Mesendoderm (in vitro differentiated cells): Measurements from ENCODE around the gene BIRC2.

Experiments
- DNase-seq: peaks from one replicate; pipeline ENCODE4 v3.0.0; 2013
- H2AK5ac ChIP-seq: 2 replicates; pipeline ENCODE4 v1.6.1; 2013; ENCODE audit warnings: low read length, inconsistent platforms
- H2BK120ac ChIP-seq: 2 replicates; pipeline ENCODE4 v1.6.1; 2013; ENCODE audit warnings: low read depth, mild to moderate bottlenecking, low read length, moderate library complexity, mixed read lengths
- H2BK15ac ChIP-seq: replicated peaks from 2 replicates; pipeline ENCODE4 v1.6.1; 2013; ENCODE audit warnings: low read depth, mild to moderate bottlenecking, moderate library complexity
- H2BK5ac ChIP-seq: 2 replicates; pipeline ENCODE4 v1.6.1; 2013; ENCODE audit warnings: low read length, inconsistent platforms
- H3K18ac ChIP-seq: 2 replicates; pipeline ENCODE4 v1.6.1; 2013; ENCODE audit warnings: mild to moderate bottlenecking, low read length, mixed read lengths
- H3K23ac ChIP-seq: one replicate; pipeline ENCODE4 v1.6.1; 2013; ENCODE audit warnings: low read length
- H3K27ac ChIP-seq: 2 replicates; pipeline ENCODE4 v1.5.1; 2013; ENCODE audit warnings: low read depth, mild to moderate bottlenecking, inconsistent platforms, low read length, moderate library complexity
- H3K27me3 ChIP-seq: 2 replicates; pipeline ENCODE4 v1.6.1; 2013; ENCODE audit warnings: low read length, control low read depth, mild to moderate bottlenecking, inconsistent platforms; ENCODE audit not compliant: insufficient read depth, poor library complexity
- H3K36me3 ChIP-seq: 2 replicates; pipeline ENCODE4 v1.6.1; 2013; ENCODE audit warnings: low read length, inconsistent platforms; ENCODE audit not compliant: control insufficient read depth, insufficient read depth
- H3K4ac ChIP-seq: one replicate; pipeline ENCODE4 v1.6.1; 2013; ENCODE audit warnings: low read depth, mild to moderate bottlenecking, low read length, moderate library complexity
- H3K4me1 ChIP-seq: 2 replicates; pipeline ENCODE4 v1.6.1; 2013; ENCODE audit warnings: low read depth, low read length, inconsistent platforms; ENCODE audit not compliant: control insufficient read depth
- H3K4me2 ChIP-seq: 2 replicates; pipeline ENCODE4 v1.6.1; 2013; ENCODE audit warnings: low read length
- H3K4me3 ChIP-seq: 2 replicates; pipeline ENCODE4 v1.5.1; 2013; ENCODE audit warnings: mild to moderate bottlenecking, low read length
- H3K56ac ChIP-seq: one replicate; pipeline ENCODE4 v1.6.1; 2013; ENCODE audit warnings: low read length
- H3K79me1 ChIP-seq: 2 replicates; pipeline ENCODE4 v1.6.1; 2013; ENCODE audit warnings: low read length, inconsistent platforms
- H3K79me2 ChIP-seq: 2 replicates; pipeline ENCODE4 v1.6.1; 2013; ENCODE audit warnings: mild to moderate bottlenecking, low read length; ENCODE audit not compliant: control insufficient read depth, insufficient read depth
- H3K9ac ChIP-seq: 2 replicates; pipeline ENCODE4 v1.6.1; 2013; ENCODE audit warnings: low read length, inconsistent platforms
- H4K5ac ChIP-seq: one replicate; pipeline ENCODE4 v1.6.1; 2013; ENCODE audit warnings: low read length
- H4K8ac ChIP-seq: one replicate; pipeline ENCODE4 v1.6.1; 2013; ENCODE audit warnings: low read depth, mild to moderate bottlenecking, control low read depth, low read length, moderate library complexity
- WGBS: extraction: QIAGEN DNeasy Blood & Tissue Kit; methylation state at CpG from one replicate; pipeline ENCODE4 v1.1.7; 2013; ENCODE audit warnings: low lambda C conversion rate, missing lambda C conversion rate; ENCODE audit not compliant: insufficient coverage; ENCODE audit errors: extremely low coverage; 5-methylcytosine and 5-hydroxymethylcytosine counted together

The BIRC2 gene

GRCh38 chr11:102399189-102399588 lies 52.2 kb downstream of the BIRC2 start:
- Histone ChIP-seq H4K5ac (no peak overlapping the region), H3K4me2 (no peak overlapping the region), H3K27ac (no peak overlapping the region), H3K79me1 (peaks cover 2% of the 10 kb centered on the region), H3K27me3 (no peaks in the 10 kb centered on the region), H3K56ac (no peak overlapping the region), H3K18ac (no peak overlapping the region), H3K79me2 (no peaks in the 10 kb centered on the region), H3K4me3 (no peak overlapping the region), H3K36me3 (peaks cover 2% of the 10 kb centered on the region), H2AK5ac (no peak overlapping the region), H3K4ac (no peak overlapping the region), H2BK5ac (no peak overlapping the region), H2BK15ac (no peak overlapping the region), H3K23ac (no peak overlapping the region), H3K4me1 (no peaks in the 10 kb centered on the region), H4K8ac (no peak overlapping the region), H3K9ac (no peak overlapping the region), H2BK120ac (no peak overlapping the region)
- no CpG with 5 or more reads among the region's 2 CpGs for WGBS
- DNase-seq = no peak

DNA sequence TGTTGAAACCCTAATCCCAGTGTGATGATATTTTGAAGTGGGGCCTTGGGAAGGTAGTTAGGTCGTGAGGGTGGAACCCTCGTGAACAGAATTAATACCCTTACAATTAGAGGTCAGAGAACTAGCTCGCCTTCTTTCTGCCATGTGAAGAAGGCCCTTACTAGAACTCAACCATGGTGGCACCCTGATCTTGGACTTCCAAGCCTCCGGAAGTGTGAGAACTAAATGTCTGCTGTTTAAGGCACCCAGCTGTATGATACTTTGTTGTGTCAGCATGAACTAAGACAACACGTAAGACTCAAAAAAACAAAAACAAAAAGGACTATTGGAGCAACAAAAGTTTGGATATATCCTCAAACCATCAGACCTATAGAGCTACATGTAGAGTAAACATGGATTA lies 53.6 kb downstream of the BIRC2 start:
- WGBS = no CpG with 5 or more reads among the region's 5 CpGs
- Histone ChIP-seq H3K36me3 (peaks cover 2% of the 10 kb centered on the region), H3K23ac (no peak overlapping the region), H3K4ac (no peak overlapping the region), H3K79me1 (peaks cover 2% of the 10 kb centered on the region), H4K8ac (no peak overlapping the region), H2BK5ac (no peak overlapping the region), H3K27ac (no peak overlapping the region), H3K56ac (no peak overlapping the region), H3K4me3 (no peak overlapping the region), H2AK5ac (no peak overlapping the region), H3K79me2 (no peaks in the 10 kb centered on the region), H3K4me2 (no peak overlapping the region), H3K9ac (no peak overlapping the region), H2BK15ac (no peak overlapping the region), H3K4me1 (no peaks in the 10 kb centered on the region), H3K18ac (no peak overlapping the region), H3K27me3 (no peaks in the 10 kb centered on the region), H4K5ac (no peak overlapping the region), H2BK120ac (no peak overlapping the region)
- no peak for DNase-seq

- DNase-seq = no peak
- H2AK5ac ChIP-seq = no peak overlapping the region
- H2BK5ac ChIP-seq = no peak overlapping the region
- WGBS = no CpG with 5 or more reads among the region's 3 CpGs
- no peak overlapping the region for H3K56ac ChIP-seq
- no peak overlapping the region for H3K18ac ChIP-seq
- H3K27ac ChIP-seq = no peak overlapping the region
- no peak overlapping the region for H3K23ac ChIP-seq
- H3K4me3 ChIP-seq = no peak overlapping the region
- peaks cover 7% of the 10 kb centered on the region for H3K79me1 ChIP-seq
- no peaks in the 10 kb centered on the region for H3K27me3 ChIP-seq
- H3K4ac ChIP-seq = no peak overlapping the region
- H3K9ac ChIP-seq = no peak overlapping the region
- no peak overlapping the region for H4K8ac ChIP-seq
- H4K5ac ChIP-seq = no peak overlapping the region
- H3K4me2 ChIP-seq = no peak overlapping the region
- no peak overlapping the region for H2BK120ac ChIP-seq
- H3K4me1 ChIP-seq = no peaks in the 10 kb centered on the region
- peaks cover 4% of the 10 kb centered on the region for H3K79me2 ChIP-seq
- H3K36me3 ChIP-seq = peaks cover 2% of the 10 kb centered on the region
- H2BK15ac ChIP-seq = no peak overlapping the region
Measured at GRCh38 chr11:102401905-102402304, 54.9 kb downstream of the BIRC2 start.

- no peak for DNase-seq
- H3K36me3 ChIP-seq = peaks cover 2% of the 10 kb centered on the region
- peaks cover 4% of the 10 kb centered on the region for H3K79me2 ChIP-seq
- no peak overlapping the region for H3K18ac ChIP-seq
- H3K4ac ChIP-seq = no peak overlapping the region
- H2AK5ac ChIP-seq = no peak overlapping the region
- H4K8ac ChIP-seq = no peak overlapping the region
- H3K9ac ChIP-seq = no peak overlapping the region
- no peak overlapping the region for H3K4me3 ChIP-seq
- no peak overlapping the region for H3K23ac ChIP-seq
- H3K4me2 ChIP-seq = no peak overlapping the region
- H3K4me1 ChIP-seq = no peaks in the 10 kb centered on the region
- H3K27ac ChIP-seq = no peak overlapping the region
- no peak overlapping the region for H2BK120ac ChIP-seq
- H3K27me3 ChIP-seq = no peaks in the 10 kb centered on the region
- H4K5ac ChIP-seq = no peak overlapping the region
- H2BK15ac ChIP-seq = no peak overlapping the region
- peaks cover 11% of the 10 kb centered on the region for H3K79me1 ChIP-seq
- no peak overlapping the region for H3K56ac ChIP-seq
- no peak overlapping the region for H2BK5ac ChIP-seq
Measured at GRCh38 chr11:102402548-102402947, 55.5 kb downstream of the BIRC2 start.

DNA sequence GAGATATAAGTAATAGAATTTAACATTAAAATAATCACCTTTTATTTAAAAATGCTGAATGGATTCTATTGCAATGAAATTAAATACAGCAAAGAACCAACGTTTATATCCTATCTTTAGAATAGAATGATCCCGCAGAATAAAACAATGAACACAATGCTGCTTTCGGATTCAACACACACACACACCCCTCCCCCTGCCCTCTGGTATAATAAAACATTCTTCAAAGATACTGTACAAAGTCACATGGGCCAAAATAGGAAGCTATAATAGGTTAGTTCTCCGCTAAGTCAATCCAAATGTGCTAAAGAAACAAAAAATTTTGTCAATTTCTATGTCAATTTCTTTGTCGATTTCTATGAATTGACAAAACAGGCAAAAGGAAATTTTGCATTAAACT lies 58.5 kb downstream of the BIRC2 start:
- Histone ChIP-seq H3K9ac (no peak overlapping the region), H2AK5ac (no peak overlapping the region), H3K4ac (no peak overlapping the region), H3K36me3 (no peaks in the 10 kb centered on the region), H3K27me3 (no peaks in the 10 kb centered on the region), H2BK120ac (no peak overlapping the region), H4K5ac (no peak overlapping the region), H3K23ac (no peak overlapping the region), H3K27ac (no peak overlapping the region), H3K4me1 (peaks cover 4% of the 10 kb centered on the region), H3K4me3 (no peak overlapping the region), H3K18ac (no peak overlapping the region), H2BK5ac (no peak overlapping the region), H3K79me2 (peaks cover 6% of the 10 kb centered on the region), H2BK15ac (no peak overlapping the region), H3K79me1 (peaks cover 15% of the 10 kb centered on the region), H4K8ac (no peak overlapping the region), H3K56ac (no peak overlapping the region), H3K4me2 (no peak overlapping the region)
- no CpG with 5 or more reads among the region's 5 CpGs for WGBS
- no peak for DNase-seq

- no CpG with 5 or more reads among the region's 2 CpGs for WGBS
Measured at GRCh38 chr11:102406099-102406498, 59.1 kb downstream of the BIRC2 start.

More at GRCh38 chr11:102406099-102406498, 59.1 kb downstream of the BIRC2 start:
- no peak overlapping the region for H2BK120ac ChIP-seq
- peaks cover 6% of the 10 kb centered on the region for H3K79me2 ChIP-seq
- no peak overlapping the region for H3K9ac ChIP-seq
- no peak overlapping the region for H3K23ac ChIP-seq
- DNase-seq = no peak
- H3K79me1 ChIP-seq = peaks cover 16% of the 10 kb centered on the region
- H3K4me1 ChIP-seq = peaks cover 4% of the 10 kb centered on the region
- H3K27ac ChIP-seq = no peak overlapping the region
- no peak overlapping the region for H3K4me3 ChIP-seq
- H2BK15ac ChIP-seq = no peak overlapping the region
- H3K27me3 ChIP-seq = no peaks in the 10 kb centered on the region
- H3K36me3 ChIP-seq = no peaks in the 10 kb centered on the region
- H4K8ac ChIP-seq = no peak overlapping the region
- no peak overlapping the region for H4K5ac ChIP-seq
- no peak overlapping the region for H3K4ac ChIP-seq
- H3K4me2 ChIP-seq = no peak overlapping the region
- no peak overlapping the region for H2BK5ac ChIP-seq
- no peak overlapping the region for H2AK5ac ChIP-seq
- H3K56ac ChIP-seq = no peak overlapping the region
- H3K18ac ChIP-seq = no peak overlapping the region
